ENCODE data around the gene RNF4.
"Not testable (repeated sequence)": the region's sequence is repeated elsewhere in the genome, so short reads cannot be mapped to it uniquely, and the experiment has no call there.

The RNF4 gene

GRCh38 chr4:2468456-2469191, at the start of gene RNF4:
TSS of gene RNF4 (plus strand) at chr4:2469106. CDS start at chr4:2490494, 21,388 bp downstream.
- DNase-seq (ENCODE audit: low read depth in 1 of 2, low spot score in 1 of 2), result peak; percentile 87 to 92

DNA sequence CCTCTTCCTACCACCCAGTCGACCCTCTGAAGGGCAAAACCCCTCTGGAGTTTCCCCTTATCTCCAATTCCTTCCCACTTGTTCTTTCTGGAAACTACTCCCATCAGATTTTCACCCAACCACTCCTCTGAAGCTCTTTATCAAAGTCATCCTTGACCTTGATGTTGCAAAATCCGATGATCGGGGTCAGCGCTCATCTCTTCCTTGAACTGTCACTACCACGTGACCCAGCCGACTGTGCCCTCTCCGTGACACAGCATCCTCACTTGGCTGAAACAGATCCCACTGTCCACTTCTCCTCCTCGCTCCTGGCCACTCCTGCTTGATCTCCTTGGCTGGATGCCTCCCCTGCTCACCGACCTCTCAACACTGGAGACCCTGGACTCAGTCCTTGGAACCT, 49.1 kb upstream of the RNF4 start:
- DNase-seq (ENCODE audit: low read depth in 1 of 2, low spot score in 1 of 2), result no peak

DNA sequence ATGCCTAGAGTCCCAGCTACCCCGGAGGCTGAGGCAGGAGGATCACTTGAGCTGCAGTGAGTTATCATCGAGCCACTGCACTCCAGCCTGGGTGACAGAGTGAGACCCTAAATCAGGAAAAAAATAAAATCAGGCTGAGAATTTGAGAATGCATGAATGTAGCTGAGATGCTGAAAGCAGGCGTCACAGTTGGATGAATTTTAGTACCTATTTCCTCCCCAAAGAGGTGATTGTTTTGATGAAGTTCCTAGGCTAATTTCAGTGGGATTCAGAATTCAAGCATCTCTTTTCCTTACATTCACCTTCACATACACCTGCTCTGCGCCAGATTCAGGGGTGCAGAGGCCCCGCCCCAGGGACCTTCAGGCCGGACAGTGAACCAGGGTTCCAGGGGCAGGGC, 47.0 kb upstream of the RNF4 start:
- DNase-seq (ENCODE audit: low read depth in 1 of 2, low spot score in 1 of 2), result no peak

GRCh38 chr4:2423066-2423465, 45.8 kb upstream of the RNF4 start:
- no peak for DNase-seq (ENCODE audit: low read depth in 1 of 2, low spot score in 1 of 2)

DNA sequence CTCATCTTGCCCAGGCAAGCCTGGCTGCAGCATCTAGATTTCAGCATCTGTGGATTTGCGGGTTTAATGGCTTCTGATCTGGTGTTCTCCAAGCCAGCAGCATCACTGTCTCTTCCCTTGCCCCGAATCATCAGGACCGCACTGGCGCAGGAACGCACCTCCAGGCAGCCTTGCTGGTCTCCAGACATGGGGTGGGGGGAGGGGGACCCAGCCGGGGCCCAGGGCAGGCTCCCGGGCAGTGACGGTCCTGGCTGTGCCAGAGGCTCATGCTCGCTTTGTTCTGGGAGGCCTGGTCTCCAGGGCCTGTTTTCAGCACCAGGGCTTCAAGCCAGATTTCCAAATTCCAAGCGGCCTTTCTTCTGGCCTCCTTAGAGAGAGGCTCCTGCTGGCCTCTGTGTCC, 45.2 kb upstream of the RNF4 start:
- no peak for DNase-seq (ENCODE audit: low read depth in 1 of 2, low spot score in 1 of 2)

GRCh38 chr4:2424581-2424980, 44.3 kb upstream of the RNF4 start:
- DNase-seq (ENCODE audit: low read depth in 1 of 2, low spot score in 1 of 2), result no peak

DNA sequence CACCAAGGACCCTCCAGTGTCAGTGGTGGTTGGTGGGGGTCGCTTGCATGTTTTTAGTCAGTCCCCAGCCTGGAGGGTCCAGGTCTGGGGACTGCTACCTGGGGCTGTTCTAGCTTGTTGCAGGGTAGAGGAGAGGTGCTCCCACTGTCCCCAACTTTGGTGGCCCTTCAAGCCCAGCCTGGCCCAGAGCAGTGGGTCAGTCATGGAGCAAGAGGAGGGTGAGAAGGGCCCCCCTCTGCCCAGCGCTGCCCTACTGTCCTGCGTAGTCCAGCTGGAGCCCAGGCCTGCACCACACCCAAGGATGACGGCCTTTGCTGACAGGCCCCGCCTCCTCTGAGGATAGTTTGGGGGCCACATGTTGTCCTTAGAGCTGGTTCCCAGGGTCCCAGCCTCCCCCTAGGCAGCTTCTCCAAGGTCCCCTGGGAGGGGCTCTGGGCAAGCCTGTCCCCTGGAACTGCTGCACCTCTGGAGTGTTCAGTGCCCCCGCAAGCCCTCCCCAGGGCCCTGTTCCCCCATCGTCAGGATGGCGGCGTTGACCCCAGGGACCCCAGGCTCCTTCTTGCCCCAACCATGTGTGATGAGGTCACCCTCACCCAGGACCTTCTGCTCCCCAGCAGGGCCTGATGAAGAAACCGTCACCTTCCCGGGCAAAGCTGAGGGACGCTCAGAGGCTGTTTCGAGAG, 43.4 kb upstream of the RNF4 start:
- no peak for DNase-seq (ENCODE audit: low read depth in 1 of 2, low spot score in 1 of 2)

- no peak for DNase-seq (ENCODE audit: low read depth in 1 of 2, low spot score in 1 of 2)
Observed at GRCh38 chr4:2426069-2426397, 42.9 kb upstream of the RNF4 start.

- DNase-seq (ENCODE audit: low read depth in 1 of 2, low spot score in 1 of 2), result no peak
Observed at GRCh38 chr4:2426711-2427275, 42.1 kb upstream of the RNF4 start.

DNA sequence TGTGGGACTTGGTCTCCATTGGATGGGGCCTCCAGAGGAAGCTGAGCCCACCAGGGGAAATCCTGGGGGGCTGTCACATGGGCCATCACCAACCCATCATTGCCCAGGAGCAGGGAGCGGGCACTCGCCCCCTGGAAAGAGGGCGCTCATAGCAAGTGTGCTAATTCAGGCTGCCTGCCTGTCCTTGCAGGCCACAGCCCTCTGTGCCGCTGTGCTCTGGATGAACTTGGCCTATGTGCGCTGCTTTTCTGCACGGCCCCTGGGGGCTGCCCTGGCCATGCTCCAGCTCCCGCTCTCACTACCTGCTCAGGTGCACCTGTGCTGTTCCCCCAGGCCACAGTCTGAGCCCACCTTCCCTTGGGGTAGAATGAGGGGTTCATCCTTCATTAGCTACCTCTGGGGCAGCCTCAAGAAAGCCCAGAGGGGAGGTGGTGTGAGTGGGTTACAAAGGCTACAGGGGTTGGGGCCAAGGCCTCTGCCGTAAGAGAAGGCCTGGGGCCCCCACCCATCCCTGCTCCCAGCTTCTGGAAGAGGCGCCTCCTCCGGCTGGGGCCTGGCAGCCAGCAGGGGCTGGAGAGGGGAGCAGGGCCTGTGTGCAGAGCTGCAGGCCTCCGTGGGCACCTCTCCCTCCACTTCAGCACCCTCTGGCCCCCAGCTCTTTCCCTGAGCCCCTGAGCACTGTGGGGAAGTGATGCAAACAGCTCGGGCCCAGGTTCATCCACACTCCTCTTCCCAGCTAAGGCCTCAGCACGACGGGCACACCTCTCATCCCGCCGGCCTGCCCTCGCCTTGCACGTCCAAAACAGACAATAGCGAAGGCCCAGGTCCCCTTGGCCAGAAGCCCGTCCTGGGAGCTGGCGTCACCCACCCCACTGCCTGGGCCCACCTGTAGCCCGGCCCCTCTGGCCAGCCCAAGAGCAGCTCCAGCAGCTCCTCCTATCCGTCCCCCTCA, 41.2 kb upstream of the RNF4 start:
- DNase-seq (ENCODE audit: low read depth in 1 of 2, low spot score in 1 of 2), result no peak

- DNase-seq (ENCODE audit: low read depth in 1 of 2, low spot score in 1 of 2), result no peak
Observed at GRCh38 chr4:2428496-2429213, 40.3 kb upstream of the RNF4 start.

DNA sequence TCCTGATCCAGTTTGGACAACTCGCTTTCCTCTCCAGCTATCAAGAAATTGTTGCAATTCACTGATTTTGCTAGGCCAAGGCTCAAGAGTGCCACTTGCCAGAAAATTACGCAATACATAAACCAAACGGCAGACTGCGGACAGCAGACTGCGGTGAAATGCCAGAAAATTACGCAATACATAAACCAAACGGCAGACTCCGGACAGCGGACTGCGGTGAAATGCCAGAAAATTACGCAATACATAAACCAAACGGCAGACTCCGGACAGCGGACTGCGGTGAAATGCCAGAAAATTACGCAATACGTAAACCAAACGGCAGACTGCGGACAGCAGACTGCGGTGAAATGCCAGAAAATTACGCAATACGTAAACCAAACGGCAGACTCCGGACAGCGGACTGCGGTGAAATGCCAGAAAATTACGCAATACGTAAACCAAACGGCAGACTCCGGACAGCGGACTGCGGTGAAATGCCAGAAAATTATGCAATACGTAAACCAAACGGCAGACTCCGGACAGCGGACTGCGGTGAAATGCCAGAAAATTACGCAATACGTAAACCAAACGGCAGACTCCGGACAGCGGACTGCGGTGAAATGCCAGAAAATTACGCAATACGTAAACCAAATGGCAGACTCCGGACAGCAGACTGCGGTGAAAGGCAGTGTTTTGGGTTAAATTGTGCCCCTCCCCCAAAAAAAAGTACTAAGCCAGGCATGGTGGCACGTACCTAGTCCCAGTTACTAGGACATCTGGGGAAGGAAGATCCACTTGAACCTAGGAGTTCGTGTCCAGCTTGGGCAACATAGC, 38.8 kb upstream of the RNF4 start:
- not testable (repeated sequence) for DNase-seq (ENCODE audit: low read depth in 1 of 2, low spot score in 1 of 2)

DNA sequence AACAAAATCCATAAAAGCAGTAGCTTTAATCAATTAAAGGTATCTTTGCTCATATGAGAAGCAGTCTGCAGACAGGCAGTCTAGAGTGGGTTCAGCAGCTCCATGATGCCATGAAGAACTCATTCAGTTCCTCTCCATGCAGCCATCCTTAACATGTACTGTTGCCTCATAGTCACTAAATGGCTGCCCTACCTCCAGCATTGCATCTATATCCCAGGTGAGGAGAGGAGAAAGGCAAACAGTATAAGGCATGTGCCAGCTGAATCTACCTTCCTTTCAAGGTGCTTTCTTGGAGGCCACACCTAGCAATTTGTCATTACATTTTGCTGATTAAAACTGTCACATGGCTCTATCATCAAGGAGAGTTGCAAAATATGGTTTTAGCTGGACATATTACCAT, 36.9 kb upstream of the RNF4 start:
- no peak for DNase-seq (ENCODE audit: low read depth in 1 of 2, low spot score in 1 of 2)

DNA sequence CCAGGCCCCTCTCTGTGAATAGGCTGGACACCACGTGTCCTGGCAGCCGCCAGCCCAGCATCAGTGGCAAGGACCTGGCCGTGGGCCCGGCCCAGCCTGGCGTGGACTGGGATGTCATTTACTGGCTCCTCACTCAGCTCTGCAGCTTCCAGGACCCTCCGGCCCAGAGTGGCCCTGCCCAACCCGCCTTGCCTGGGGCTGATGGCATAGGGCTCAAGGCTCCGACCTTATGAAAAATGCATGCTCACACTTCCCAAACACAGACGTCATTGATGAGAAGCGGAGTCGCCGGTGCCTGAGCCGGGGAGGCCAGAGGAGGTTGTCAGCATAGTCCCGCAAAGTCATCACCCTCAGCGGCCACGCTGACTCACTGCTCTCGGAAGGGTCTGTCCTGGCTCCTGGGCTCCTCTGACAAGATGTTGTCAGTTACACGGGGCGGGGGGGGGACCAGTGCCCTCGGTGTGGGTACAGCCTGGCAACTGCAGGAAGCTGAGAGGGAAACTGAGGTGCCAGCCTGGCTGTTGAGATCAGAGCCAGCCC, 35.8 kb upstream of the RNF4 start:
- no peak for DNase-seq (ENCODE audit: low read depth in 1 of 2, low spot score in 1 of 2)

DNA sequence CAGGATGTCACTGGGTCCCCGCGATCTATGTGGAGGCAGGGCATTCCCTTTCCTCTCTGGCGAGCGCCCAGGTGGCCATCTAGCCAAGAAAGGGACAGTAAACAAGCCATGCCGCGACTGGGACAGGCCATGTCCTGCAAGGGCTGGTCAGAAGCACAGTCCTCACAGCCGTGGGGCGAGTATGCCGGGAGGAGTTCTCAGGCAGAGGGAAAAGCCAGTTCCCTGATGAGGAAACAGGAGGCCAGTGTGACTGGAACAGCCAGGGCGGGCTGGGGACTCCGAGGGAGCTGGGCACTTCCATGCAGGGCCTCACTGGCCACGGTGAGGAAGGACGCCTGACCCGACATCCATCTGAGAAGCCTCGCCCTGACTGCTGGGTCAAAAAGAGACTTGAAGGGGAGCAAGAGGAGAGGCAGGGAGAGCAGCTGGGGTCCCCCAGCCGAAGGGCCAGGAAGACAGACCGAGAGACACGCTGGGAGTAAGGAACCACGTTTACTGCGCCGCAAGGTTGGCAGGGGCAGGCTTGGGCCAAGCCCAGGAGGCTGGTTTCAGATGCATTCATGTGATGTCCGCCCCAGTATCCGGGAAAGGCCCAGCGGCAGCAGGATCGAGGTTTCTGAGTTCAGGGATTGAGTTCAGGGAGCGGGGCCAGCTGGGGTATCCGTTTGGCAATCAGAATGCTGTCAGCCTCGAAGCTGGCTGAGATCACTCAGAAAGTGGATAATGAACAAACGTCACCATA, 35.1 kb upstream of the RNF4 start:
- DNase-seq (ENCODE audit: low read depth in 1 of 2, low spot score in 1 of 2), result no peak

GRCh38 chr4:2434420-2434819, 34.5 kb upstream of the RNF4 start:
- no peak for DNase-seq (ENCODE audit: low read depth in 1 of 2, low spot score in 1 of 2)

GRCh38 chr4:2436301-2436700, 32.6 kb upstream of the RNF4 start:
- no peak for DNase-seq (ENCODE audit: low read depth in 1 of 2, low spot score in 1 of 2)

GRCh38 chr4:2436761-2437474, 32.0 kb upstream of the RNF4 start:
- no peak for DNase-seq (ENCODE audit: low read depth in 1 of 2, low spot score in 1 of 2)

Measured in activated T-helper 1 cell treated with anti-CD3 and anti-CD28 coated beads, Interleukin-2, amount 50 U/mL, for 16 hours (primary cell).